HFFc6 (cell line): ENCODE results near the gene UBE4B. TPM values are rescaled to one million over a fixed set of nuclear protein-coding genes. Genes with fewer than 3 reads are reported as not detected.

Experiments
- DNase-seq: peaks from one replicate; pipeline ENCODE4 v3.0.0-alpha.2; 2018
- H3K27ac Mint-ChIP-seq: 2 replicates; pipeline ENCODE4 v1.8.0; 2020; ENCODE audit warnings: mild to moderate bottlenecking, mixed read lengths
- H3K27me3 Mint-ChIP-seq: 2 replicates; pipeline ENCODE4 v1.8.0; 2021; ENCODE audit warnings: mild to moderate bottlenecking, moderate library complexity, mixed read lengths; ENCODE audit not compliant: insufficient read depth
- H3K36me3 Mint-ChIP-seq: 2 replicates; pipeline ENCODE4 v1.8.0; 2021; ENCODE audit warnings: low read depth, mixed read lengths
- H3K4me1 Mint-ChIP-seq: 2 replicates; pipeline ENCODE4 v1.8.0; 2020; ENCODE audit warnings: low read depth, mixed read lengths
- H3K4me3 Mint-ChIP-seq: 2 replicates; pipeline ENCODE4 v1.8.0; 2020; ENCODE audit warnings: mild to moderate bottlenecking, moderate library complexity, mixed read lengths
- H3K9me3 Mint-ChIP-seq: 2 replicates; pipeline ENCODE4 v1.8.0; 2020; ENCODE audit warnings: mild to moderate bottlenecking, mixed read lengths
- CTCF ChIP-seq: fragments of 200-600 bp; sonication (generic); IDR thresholded peaks from 2 replicates; pipeline ENCODE4 v1.5.0; 2021; ENCODE audit warnings: antibody characterized with exemption, mild to moderate bottlenecking
- total RNA-seq, 6 experiments: library from RNA; stranded (reverse); fragmentation: NEBNext Ultra II Directional; extraction: Animal tissue kit (Norgen Biotek cat#: 25700); gene quantifications; 2 replicates in 1 of 6; 3 replicates in 5 of 6; pipeline ENCODE4 v1.2.3, GENCODE V29; 2021

The UBE4B gene
- total RNA-seq, 6 experiments from 2014 or later: 46.2 to 66.0 (median 58.6) TPM

GRCh38 chr1:10060311-10061100, 27.7 kb downstream of the UBE4B start:
- peaks cover 59% of the 10 kb centered on the region for H3K4me1 Mint-ChIP-seq
- no peak overlapping the region for H3K27ac Mint-ChIP-seq
- no peaks in the 10 kb centered on the region; the same call in 1 of the 2 replicates for H3K27me3 Mint-ChIP-seq
- TF ChIP-seq CTCF: no peak
- H3K36me3 Mint-ChIP-seq: peaks cover 9% of the 10 kb centered on the region
- no peak overlapping the region for H3K4me3 Mint-ChIP-seq
- H3K9me3 Mint-ChIP-seq: no peaks in the 10 kb centered on the region
- no peak for DNase-seq

DNA sequence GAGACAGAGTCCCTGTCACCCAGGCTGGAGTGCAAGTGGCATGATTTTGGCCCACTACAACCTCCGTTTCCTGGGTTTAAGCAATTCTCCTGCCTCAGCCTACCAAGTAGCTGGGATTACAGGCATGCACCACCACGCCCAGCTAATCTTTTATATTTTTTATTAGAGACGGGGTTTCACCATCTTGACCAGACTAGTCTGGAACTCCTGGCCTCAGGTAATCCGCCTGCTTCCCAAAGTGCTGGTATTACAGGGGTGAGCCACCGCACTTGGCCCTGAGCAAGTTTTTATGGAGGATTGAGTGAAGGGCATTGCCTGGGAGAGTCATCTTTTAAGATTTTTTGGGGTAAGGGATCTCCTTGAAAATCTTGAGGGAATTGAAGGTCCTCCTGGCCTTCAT, 28.5 kb downstream of the UBE4B start:
- no peak for TF ChIP-seq CTCF
- no peak for DNase-seq
- Mint-ChIP-seq H3K9me3 (no peaks in the 10 kb centered on the region), H3K36me3 (peaks cover 9% of the 10 kb centered on the region), H3K4me1 (peaks cover 58% of the 10 kb centered on the region), H3K27ac (no peak overlapping the region), H3K4me3 (no peak overlapping the region), H3K27me3 (no peaks in the 10 kb centered on the region; the same call in 1 of the 2 replicates)

DNA sequence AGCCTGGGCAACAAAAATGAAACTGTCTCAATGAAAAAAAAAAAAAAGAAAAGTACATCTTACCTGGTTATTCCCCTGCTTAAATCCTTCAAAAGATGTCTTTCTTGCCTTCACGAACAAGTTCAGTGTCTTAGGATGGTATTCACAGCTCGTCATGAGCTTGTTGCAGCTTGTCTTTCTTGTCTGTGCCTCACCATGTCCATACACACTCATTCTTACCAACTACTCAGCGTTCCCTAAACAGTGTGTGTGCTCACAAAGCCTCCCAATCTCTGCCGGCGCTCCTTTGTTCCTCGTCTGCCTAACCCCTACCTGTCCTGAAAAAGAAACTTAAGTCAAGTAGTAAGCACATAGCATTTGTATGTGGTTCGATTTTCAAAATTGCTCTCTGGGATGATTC, 31.1 kb downstream of the UBE4B start:
- Mint-ChIP-seq H3K4me3 (no peak overlapping the region), H3K4me1 (peaks cover 56% of the 10 kb centered on the region), H3K27me3 (peaks cover 2% of the 10 kb centered on the region), H3K27ac (no peak overlapping the region), H3K36me3 (peaks cover under 1% of the 10 kb centered on the region), H3K9me3 (no peaks in the 10 kb centered on the region)
- TF ChIP-seq CTCF: no peak
- no peak for DNase-seq

GRCh38 chr1:10064416-10065343, 31.9 kb downstream of the UBE4B start:
- H3K36me3 Mint-ChIP-seq: peaks cover 5% of the 10 kb centered on the region
- H3K4me1 Mint-ChIP-seq: peaks cover 63% of the 10 kb centered on the region
- H3K27me3 Mint-ChIP-seq: peaks cover 2% of the 10 kb centered on the region
- TF ChIP-seq CTCF: no peak
- peak overlapping the region; percentile 64 for H3K27ac Mint-ChIP-seq
- H3K9me3 Mint-ChIP-seq: no peaks in the 10 kb centered on the region
- no peak for DNase-seq
- peak overlapping the region; percentile 35 for H3K4me3 Mint-ChIP-seq

- DNase-seq: no peak
- no peak for TF ChIP-seq CTCF
- Mint-ChIP-seq H3K27ac (peak overlapping the region; percentile 64), H3K36me3 (peaks cover 5% of the 10 kb centered on the region), H3K4me3 (no peak overlapping the region; the same call in 1 of the 2 replicates), H3K9me3 (no peaks in the 10 kb centered on the region), H3K4me1 (peaks cover 64% of the 10 kb centered on the region), H3K27me3 (peaks cover 2% of the 10 kb centered on the region)
Measured at GRCh38 chr1:10065344-10065685, 32.6 kb downstream of the UBE4B start.
